Stimulated activated CD8-positive, alpha-beta memory T cell treated with anti-CD3 and anti-CD28 coated beads, Interleukin-4, amount 100 ng/mL, for 1 hour (primary cell): Measurements from ENCODE around the gene ZBTB20.

Experiments used
- DNase-seq, 2 donors: peaks; one replicate each; pipeline ENCODE4 v3.0.0-alpha.2; 2020; ENCODE audit warnings: low read depth in 2 of 2, low spot score in 1 of 2

Gene ZBTB20

GRCh38 chr3:114590309-114591047 is 556.6 kb downstream of the ZBTB20 start:
- DNase-seq, result no peak

- no peak for DNase-seq
Observed at GRCh38 chr3:114587986-114588385, 559.1 kb downstream of the ZBTB20 start.

GRCh38 chr3:114586119-114586518 is 561.0 kb downstream of the ZBTB20 start:
- DNase-seq, result no peak

GRCh38 chr3:114585687-114586086 is 561.4 kb downstream of the ZBTB20 start:
- no peak for DNase-seq

GRCh38 chr3:114584734-114585371 is 562.2 kb downstream of the ZBTB20 start:
- no peak for DNase-seq

- no peak for DNase-seq
Observed at GRCh38 chr3:114582929-114583328, 564.2 kb downstream of the ZBTB20 start.

GRCh38 chr3:114572364-114573062 is 574.6 kb downstream of the ZBTB20 start:
- DNase-seq, result no peak

GRCh38 chr3:114571363-114571762 is 575.7 kb downstream of the ZBTB20 start:
- DNase-seq, result no peak

- no peak for DNase-seq
Observed at GRCh38 chr3:114569186-114569585, 577.9 kb downstream of the ZBTB20 start.

GRCh38 chr3:114567771-114568170 is 579.3 kb downstream of the ZBTB20 start:
- DNase-seq, result no peak

- no peak for DNase-seq
Observed at GRCh38 chr3:114566767-114567166, 580.3 kb downstream of the ZBTB20 start.

- DNase-seq, result no peak
Observed at GRCh38 chr3:114566162-114566755, 580.8 kb downstream of the ZBTB20 start.

- DNase-seq, result no peak
Observed at GRCh38 chr3:114565216-114565615, 581.9 kb downstream of the ZBTB20 start.

GRCh38 chr3:114563720-114564119 is 583.4 kb downstream of the ZBTB20 start:
- DNase-seq, result no peak

GRCh38 chr3:114562557-114562956 is 584.5 kb downstream of the ZBTB20 start:
- DNase-seq, result no peak

GRCh38 chr3:114558271-114558670 is 588.8 kb downstream of the ZBTB20 start:
- DNase-seq, result no peak

- DNase-seq, result no peak
Observed at GRCh38 chr3:114557791-114558190, 589.3 kb downstream of the ZBTB20 start.

- no peak for DNase-seq
Observed at GRCh38 chr3:114556657-114557213, 590.4 kb downstream of the ZBTB20 start.

- no peak for DNase-seq
Observed at GRCh38 chr3:114554731-114555130, 592.4 kb downstream of the ZBTB20 start.

GRCh38 chr3:114553949-114554593 is 593.0 kb downstream of the ZBTB20 start:
- DNase-seq, result no peak

- no peak for DNase-seq
Observed at GRCh38 chr3:114552527-114552812, 594.6 kb downstream of the ZBTB20 start.
